Breast epithelium (tissue), 4 donors: Measurements from ENCODE around the gene ATF1. TPM values are rescaled to one million over a fixed set of nuclear protein-coding genes. Genes with fewer than 3 reads are reported as not detected.
"Not testable (repeated sequence)": the region's sequence is repeated elsewhere in the genome, so short reads cannot be mapped to it uniquely, and the experiment has no call there.

Source experiments
- DNase-seq, 2 donors: peaks; one replicate each; pipeline ENCODE4 v3.0.0-alpha.2; 2019; ENCODE audit warnings: low spot score in 2 of 2
- H3K27ac ChIP-seq, 2 donors: fragments of 200-600 bp; sonication (generic) in 1 of 2; one replicate each; pipeline ENCODE4 v1.5.1; 2016 to 2019; ENCODE audit warnings: mild to moderate bottlenecking in 1 of 2
- H3K27me3 ChIP-seq, 2 donors: fragments of 200-600 bp; sonication (generic) in 1 of 2; one replicate each; pipeline versions ENCODE4 v1.5.1 to v1.6.0; 2017 to 2019; ENCODE audit warnings: control low read depth in 1 of 2, mild to moderate bottlenecking in 1 of 2
- H3K36me3 ChIP-seq: fragments of 200-600 bp; one replicate; pipeline ENCODE4 v1.5.1; 2019
- H3K4me1 ChIP-seq, 2 donors: fragments of 200-600 bp; sonication (generic); one replicate each; pipeline ENCODE4 v1.5.1; 2016 to 2019; ENCODE audit warnings: control low read depth in 1 of 2
- H3K4me3 ChIP-seq, 3 donors: fragments of 200-600 bp; sonication (generic); 1 replicate in 2 of 3; 2 replicates in 1 of 3; pipeline ENCODE4 v1.5.1; 2016 to 2019; ENCODE audit warnings: mild to moderate bottlenecking in 3 of 3, moderate library complexity in 2 of 3
- H3K9me3 ChIP-seq, 2 donors: fragments of 200-600 bp; sonication (generic) in 1 of 2; one replicate each; pipeline ENCODE4 v1.5.1; 2016 to 2019; ENCODE audit warnings: control low read depth in 1 of 2
- POLR2A ChIP-seq: fragments of 450-650 bp; IDR thresholded peaks from one replicate; pipeline ENCODE4 v1.6.1; 2016; ENCODE audit warnings: antibody characterized with exemption, mild to moderate bottlenecking, moderate library complexity
- POLR2AphosphoS5 ChIP-seq, 3 donors: sonication (generic); formaldehyde crosslinking; IDR thresholded peaks; one replicate each; pipeline ENCODE4 v1.6.1; 2017; ENCODE audit warnings: antibody characterized with exemption in 3 of 3
- intact Hi-C: fragments of 100-400 bp; cut with DNase I; formaldehyde crosslinking; loops from one replicate; pipeline ENCODE4 v1.15.1; 2023; ENCODE audit warnings: low total_unique reads
- total RNA-seq, 3 donors: library from RNA; depleted of rRNA; stranded (reverse); fragments of >200 nt; gene quantifications; one replicate each; pipeline ENCODE4 v1.1.0, GENCODE V29; 2016
- TF ChIP-seq, protein P1 (sequence below), 3 donors: fragments of 450-650 bp; IDR thresholded peaks; one replicate each; pipeline ENCODE4 v1.5.1; 2016 to 2017; ENCODE audit warnings: antibody characterized with exemption in 3 of 3, mild to moderate bottlenecking in 3 of 3, moderate library complexity in 3 of 3

The ATF1 gene
- total RNA-seq, 3 donors from 2014 or later = 22.2 to 32.2 (median 27.2) TPM

DNA sequence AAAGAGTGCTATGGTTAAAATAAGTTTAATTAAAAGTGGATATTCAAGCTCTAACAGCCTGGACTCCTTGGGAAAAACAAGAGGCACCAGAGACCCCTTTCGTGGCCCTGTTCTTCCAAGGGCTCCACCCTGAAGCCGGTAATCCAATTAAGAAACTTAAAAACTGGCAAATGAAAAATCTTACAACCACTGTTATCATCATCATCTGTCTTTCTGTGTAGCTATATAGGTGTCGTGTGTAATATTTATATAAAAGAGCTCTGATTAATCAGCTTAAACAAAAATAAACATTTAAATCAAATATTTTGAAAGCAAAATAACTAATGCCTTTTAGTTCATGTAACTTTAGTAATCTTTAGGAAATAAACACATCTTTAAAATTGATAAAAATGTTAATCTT lies 4.5 kb downstream of the ATF1 start:
- no peak for DNase-seq
- intact Hi-C loops = no loop called here
- TF ChIP-seq, protein P1, sequence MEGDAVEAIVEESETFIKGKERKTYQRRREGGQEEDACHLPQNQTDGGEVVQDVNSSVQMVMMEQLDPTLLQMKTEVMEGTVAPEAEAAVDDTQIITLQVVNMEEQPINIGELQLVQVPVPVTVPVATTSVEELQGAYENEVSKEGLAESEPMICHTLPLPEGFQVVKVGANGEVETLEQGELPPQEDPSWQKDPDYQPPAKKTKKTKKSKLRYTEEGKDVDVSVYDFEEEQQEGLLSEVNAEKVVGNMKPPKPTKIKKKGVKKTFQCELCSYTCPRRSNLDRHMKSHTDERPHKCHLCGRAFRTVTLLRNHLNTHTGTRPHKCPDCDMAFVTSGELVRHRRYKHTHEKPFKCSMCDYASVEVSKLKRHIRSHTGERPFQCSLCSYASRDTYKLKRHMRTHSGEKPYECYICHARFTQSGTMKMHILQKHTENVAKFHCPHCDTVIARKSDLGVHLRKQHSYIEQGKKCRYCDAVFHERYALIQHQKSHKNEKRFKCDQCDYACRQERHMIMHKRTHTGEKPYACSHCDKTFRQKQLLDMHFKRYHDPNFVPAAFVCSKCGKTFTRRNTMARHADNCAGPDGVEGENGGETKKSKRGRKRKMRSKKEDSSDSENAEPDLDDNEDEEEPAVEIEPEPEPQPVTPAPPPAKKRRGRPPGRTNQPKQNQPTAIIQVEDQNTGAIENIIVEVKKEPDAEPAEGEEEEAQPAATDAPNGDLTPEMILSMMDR (IDR thresholded peaks at IDR 0.05) = no peak
- TF ChIP-seq POLR2A (no peak), POLR2AphosphoS5 (IDR thresholded peaks at IDR 0.05) (no peak)
- Histone ChIP-seq H3K36me3 (no peaks in the 10 kb centered on the region), H3K4me1 (peaks cover 4 to 5% of the 10 kb centered on the region in 2 donors), H3K27me3 (no peaks in the 10 kb centered on the region), H3K9me3 (no peaks in the 10 kb centered on the region), H3K4me3 (no peak overlapping the region), H3K27ac (no peak overlapping the region)

DNA sequence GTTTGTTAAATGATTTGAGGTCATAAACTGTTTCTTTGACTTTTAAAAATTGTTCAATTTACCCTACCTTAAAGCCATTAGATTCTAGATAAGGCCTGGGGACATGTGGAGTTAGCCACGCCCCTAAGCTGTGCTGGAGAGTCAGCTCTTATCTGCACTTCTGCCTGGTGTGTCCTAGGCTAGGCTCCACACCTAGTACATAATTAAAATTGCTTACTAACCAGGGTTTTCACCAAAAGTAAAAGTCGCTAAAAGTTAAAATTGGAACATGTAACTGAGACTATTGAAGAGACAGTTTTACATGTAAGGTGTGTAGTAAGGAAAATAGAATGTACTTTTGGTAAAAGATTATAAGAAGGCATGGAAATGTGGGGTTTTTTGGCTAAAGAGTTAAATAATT lies 4.9 kb downstream of the ATF1 start:
- H3K4me3 ChIP-seq, H3K4me1 ChIP-seq, H3K27ac ChIP-seq, H3K27me3 ChIP-seq, H3K9me3 ChIP-seq, intact Hi-C loops, H3K36me3 ChIP-seq, DNase-seq: not testable (repeated sequence)

DNA sequence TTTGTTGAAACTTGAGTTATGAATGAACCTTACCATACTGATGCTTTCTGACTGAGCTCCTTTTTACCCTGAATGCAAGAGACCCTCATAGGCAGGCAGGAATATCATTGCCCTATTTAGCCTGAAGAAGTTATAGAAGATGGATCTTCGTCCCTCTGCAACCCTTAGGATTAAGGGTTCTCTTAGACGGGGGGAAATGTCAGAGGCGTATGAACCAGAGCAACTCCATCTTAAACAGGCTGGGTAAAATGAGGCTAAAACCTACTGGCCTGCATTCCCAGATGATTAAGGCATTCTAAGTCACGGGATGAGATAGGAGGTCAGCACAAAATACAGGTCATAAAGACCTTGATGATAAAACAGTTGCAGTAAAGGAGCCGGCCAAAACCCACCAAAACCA lies 7.5 kb downstream of the ATF1 start:
- no peak for DNase-seq
- Histone ChIP-seq H3K9me3 (no peaks in the 10 kb centered on the region), H3K4me1 (no peaks in the 10 kb centered on the region), H3K27me3 (no peaks in the 10 kb centered on the region), H3K36me3 (no peaks in the 10 kb centered on the region), H3K4me3 (no peak overlapping the region), H3K27ac (no peak overlapping the region)
- intact Hi-C loops = no loop called here
- TF ChIP-seq POLR2A = no peak
- no peak for TF ChIP-seq POLR2AphosphoS5 (IDR thresholded peaks at IDR 0.05)
- TF ChIP-seq, protein P1 (IDR thresholded peaks at IDR 0.05) = no peak

DNA sequence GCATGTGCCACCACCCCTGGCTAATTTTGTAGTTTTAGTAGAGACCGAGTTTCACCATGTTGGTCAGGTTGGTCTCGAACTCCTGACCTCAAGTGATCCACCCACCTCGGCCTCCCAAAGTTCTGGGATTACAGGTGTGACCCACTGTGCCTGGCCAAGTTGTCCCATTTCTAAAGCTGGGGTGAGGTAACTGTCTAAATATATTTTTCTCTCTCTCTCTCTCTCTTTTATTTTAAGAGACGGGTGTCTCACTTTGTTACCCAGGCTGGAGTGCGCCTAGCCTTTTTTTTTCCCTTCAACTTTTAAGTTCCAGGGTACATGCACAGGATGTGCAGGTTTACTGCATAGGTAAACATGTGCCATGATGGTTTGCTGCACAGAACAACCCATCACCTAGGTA lies 8.6 kb downstream of the ATF1 start:
- no peaks in the 10 kb centered on the region for H3K27me3 ChIP-seq
- no peaks in the 10 kb centered on the region for H3K4me1 ChIP-seq
- intact Hi-C loops = no loop called here
- H3K9me3 ChIP-seq = no peaks in the 10 kb centered on the region
- DNase-seq = no peak
- TF ChIP-seq, protein P1 (IDR thresholded peaks at IDR 0.05) = no peak
- TF ChIP-seq POLR2A (no peak), POLR2AphosphoS5 (IDR thresholded peaks at IDR 0.05) (no peak)
- no peak overlapping the region for H3K4me3 ChIP-seq
- H3K27ac ChIP-seq = no peak overlapping the region
- H3K36me3 ChIP-seq = no peaks in the 10 kb centered on the region

DNA sequence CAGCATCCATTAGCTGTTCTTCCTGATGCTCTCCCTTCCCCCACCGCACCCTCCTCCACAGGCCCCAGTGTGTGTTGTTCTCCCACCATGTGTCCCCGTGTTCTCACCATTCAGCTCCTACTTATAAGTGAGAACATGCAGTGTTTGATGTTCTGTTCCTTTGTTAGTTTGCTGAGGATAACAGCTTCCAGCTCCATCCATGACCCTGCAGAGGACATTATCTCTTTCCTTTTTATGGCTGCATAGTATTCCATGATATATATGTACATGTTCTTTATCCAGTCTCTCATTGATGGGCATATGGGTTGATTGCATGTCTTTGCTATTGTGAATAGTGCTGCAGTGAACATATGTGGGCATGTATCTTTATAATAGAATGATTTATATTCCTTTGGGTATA lies 9.0 kb downstream of the ATF1 start:
- H3K27ac ChIP-seq = no peak overlapping the region

More for the DNA sequence above, 9.0 kb downstream of the ATF1 start:
- Histone ChIP-seq H3K4me3 (no peak overlapping the region), H3K4me1 (no peaks in the 10 kb centered on the region), H3K36me3 (no peaks in the 10 kb centered on the region), H3K9me3 (no peaks in the 10 kb centered on the region), H3K27me3 (no peaks in the 10 kb centered on the region)
- intact Hi-C loops = no loop called here
- no peak for DNase-seq
- TF ChIP-seq, protein P1 (IDR thresholded peaks at IDR 0.05) = no peak
- TF ChIP-seq POLR2A = no peak
- no peak for TF ChIP-seq POLR2AphosphoS5 (IDR thresholded peaks at IDR 0.05)
